GM19238 (cell line): ENCODE results near the gene KCTD10.
A peak's percentile ranks its signal among the peaks of the same experiment; 100 is the strongest.
"Not testable (repeated sequence)": the region's sequence is repeated elsewhere in the genome, so short reads cannot be mapped to it uniquely, and the experiment has no call there.

ENCODE experiments used
- DNase-seq: peaks from one replicate; pipeline ENCODE4 v3.0.0; 2011; ENCODE audit warnings: low spot score; ENCODE audit not compliant: insufficient read length

The KCTD10 gene

GRCh38 chr12:109449845-109450532 lies 27.1 kb downstream of the KCTD10 start:
- DNase-seq = no peak

GRCh38 chr12:109448707-109449390 lies 28.3 kb downstream of the KCTD10 start:
- DNase-seq = no peak

GRCh38 chr12:109448272-109448671 lies 28.8 kb downstream of the KCTD10 start:
- DNase-seq = no peak

- DNase-seq = no peak
These were observed 29.6 kb downstream of the KCTD10 start for GRCh38 chr12:109447482-109447881.

- DNase-seq = no peak
These were observed 30.2 kb downstream of the KCTD10 start for GRCh38 chr12:109446869-109447268.

- DNase-seq = no peak
These were observed 31.9 kb downstream of the KCTD10 start for GRCh38 chr12:109445191-109445609.

- DNase-seq = no peak
These were observed 32.8 kb downstream of the KCTD10 start for GRCh38 chr12:109444259-109444658.

GRCh38 chr12:109443794-109444193 lies 33.3 kb downstream of the KCTD10 start:
- no peak for DNase-seq

GRCh38 chr12:109440851-109441490 lies 36.1 kb downstream of the KCTD10 start:
- no peak for DNase-seq

GRCh38 chr12:109439951-109440350 lies 37.1 kb downstream of the KCTD10 start:
- DNase-seq = not testable (repeated sequence)

- DNase-seq = no peak
These were observed 37.9 kb downstream of the KCTD10 start for GRCh38 chr12:109439181-109439580.

- DNase-seq = no peak
These were observed 40.9 kb downstream of the KCTD10 start for GRCh38 chr12:109436188-109436560.

- DNase-seq = no peak
These were observed 41.5 kb downstream of the KCTD10 start for GRCh38 chr12:109435428-109436187.

- no peak for DNase-seq
These were observed 42.5 kb downstream of the KCTD10 start for GRCh38 chr12:109434582-109434981.

- no peak for DNase-seq
These were observed 43.5 kb downstream of the KCTD10 start for GRCh38 chr12:109433618-109434017.

GRCh38 chr12:109432842-109433304 lies 44.2 kb downstream of the KCTD10 start:
- DNase-seq = peak; percentile 37

GRCh38 chr12:109432431-109432830 lies 44.7 kb downstream of the KCTD10 start:
- DNase-seq = no peak

- DNase-seq = no peak
These were observed 46.9 kb downstream of the KCTD10 start for GRCh38 chr12:109430244-109430643.

- not testable (repeated sequence) for DNase-seq
These were observed 48.3 kb downstream of the KCTD10 start for GRCh38 chr12:109428804-109429203.

- DNase-seq = peak; percentile 57
These were observed 49.0 kb downstream of the KCTD10 start for GRCh38 chr12:109428037-109428629.

- DNase-seq = no peak
These were observed 53.7 kb downstream of the KCTD10 start for GRCh38 chr12:109423392-109423791.
